GM19193 (cell line): ENCODE data around the gene PLCE1.

Experiments used
- POLR2A ChIP-seq: IDR thresholded peaks from 4 replicates; pipeline ENCODE4 v1.6.1; 2011; ENCODE audit not compliant: insufficient read depth, insufficient read length; ENCODE audit errors: extremely low read depth

Gene PLCE1

DNA sequence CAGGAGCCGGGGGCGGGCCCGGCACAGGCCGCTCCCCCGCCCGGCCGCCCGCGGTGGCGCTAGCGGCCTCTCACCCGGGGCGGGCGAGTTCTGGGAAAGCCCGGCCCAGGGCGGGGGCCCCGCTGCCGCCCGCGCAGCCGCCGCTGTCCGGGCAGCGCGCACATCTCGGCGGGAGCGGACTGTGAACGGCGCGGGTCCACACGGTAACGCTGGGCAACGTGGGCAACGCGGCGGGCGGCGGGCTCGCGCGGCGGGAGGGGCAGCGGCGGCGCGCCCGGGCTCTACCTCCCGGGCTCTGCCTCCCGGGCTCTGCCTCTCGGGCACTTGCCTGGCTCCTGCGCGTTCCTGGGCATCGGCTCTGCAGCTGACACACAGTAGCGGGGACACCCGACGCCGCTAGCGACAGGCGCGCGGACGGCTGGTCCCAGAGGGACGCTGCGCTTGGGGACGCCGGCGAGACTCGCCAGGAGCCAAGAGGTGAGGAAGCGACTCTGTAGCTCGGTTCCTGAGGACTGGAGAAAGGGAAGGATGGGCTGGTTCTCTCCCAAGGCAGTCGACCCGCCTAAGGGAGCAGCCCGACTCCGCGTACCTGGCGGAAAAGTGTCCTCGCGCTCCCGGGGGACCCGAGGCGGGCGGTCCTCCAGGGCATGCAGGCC, at the start of gene PLCE1:
Gene PLCE1 (plus strand): TSS at position 150 of the 656 bp plus-strand sequence. CDS start 37,116 bp downstream, outside the sequence.
- TF ChIP-seq POLR2A: no peak

- TF ChIP-seq POLR2A: no peak
These were observed 47.9 kb upstream of the PLCE1 start for GRCh38 chr10:93945819-93946218.

- TF ChIP-seq POLR2A: no peak
These were observed 46.7 kb upstream of the PLCE1 start for GRCh38 chr10:93947055-93947454.

- no peak for TF ChIP-seq POLR2A
These were observed 46.2 kb upstream of the PLCE1 start for GRCh38 chr10:93947524-93947923.

DNA sequence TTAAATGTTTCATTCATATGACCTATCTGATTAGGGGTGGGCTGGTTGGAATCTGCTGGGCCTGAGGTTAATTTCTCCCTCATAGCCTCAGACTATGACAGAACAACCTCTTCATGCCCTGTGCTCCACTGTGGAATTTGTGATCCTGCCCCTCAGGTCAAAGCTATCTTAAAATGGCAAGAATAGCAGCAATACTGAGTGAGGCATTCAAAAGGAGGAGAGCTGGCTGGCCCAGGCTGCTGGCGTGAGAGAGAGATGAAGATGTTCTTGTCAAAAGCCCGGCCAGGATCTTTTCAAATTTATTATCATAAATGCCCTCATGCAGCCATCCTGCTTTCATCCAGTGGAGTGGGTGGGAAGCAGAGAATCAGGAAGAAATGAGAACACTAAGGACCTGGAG, 41.8 kb upstream of the PLCE1 start:
- no peak for TF ChIP-seq POLR2A

GRCh38 chr10:93954299-93954698, 39.4 kb upstream of the PLCE1 start:
- no peak for TF ChIP-seq POLR2A

DNA sequence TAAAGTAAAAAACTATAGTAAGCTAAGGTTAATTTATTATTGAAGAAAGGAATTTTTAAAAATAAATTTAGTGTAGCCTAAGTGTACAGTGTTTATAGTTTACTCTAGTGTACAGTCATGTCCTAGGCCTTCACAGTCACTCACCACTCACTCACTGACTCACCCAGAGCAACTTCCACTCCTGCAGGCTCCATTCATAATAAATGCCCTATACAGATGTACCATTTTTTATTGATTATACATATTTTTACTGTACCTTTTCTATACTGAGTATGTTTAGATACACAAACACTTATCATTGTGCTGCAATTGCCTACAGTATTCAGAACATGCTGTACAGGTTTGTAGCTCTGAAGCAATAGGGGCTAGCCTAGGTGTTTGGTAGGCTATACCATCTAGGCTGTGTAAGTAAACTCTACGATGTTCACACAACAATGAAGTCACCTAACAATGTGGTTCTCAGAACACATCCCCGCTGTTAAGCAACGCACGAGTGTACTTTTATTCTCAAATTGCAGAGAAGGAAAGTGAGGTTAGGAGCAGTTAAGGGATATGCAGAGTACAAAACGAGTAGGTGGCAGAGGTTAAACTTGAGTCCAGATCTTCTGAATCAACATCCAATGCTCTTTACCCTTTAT, 38.9 kb upstream of the PLCE1 start:
- TF ChIP-seq POLR2A: no peak

DNA sequence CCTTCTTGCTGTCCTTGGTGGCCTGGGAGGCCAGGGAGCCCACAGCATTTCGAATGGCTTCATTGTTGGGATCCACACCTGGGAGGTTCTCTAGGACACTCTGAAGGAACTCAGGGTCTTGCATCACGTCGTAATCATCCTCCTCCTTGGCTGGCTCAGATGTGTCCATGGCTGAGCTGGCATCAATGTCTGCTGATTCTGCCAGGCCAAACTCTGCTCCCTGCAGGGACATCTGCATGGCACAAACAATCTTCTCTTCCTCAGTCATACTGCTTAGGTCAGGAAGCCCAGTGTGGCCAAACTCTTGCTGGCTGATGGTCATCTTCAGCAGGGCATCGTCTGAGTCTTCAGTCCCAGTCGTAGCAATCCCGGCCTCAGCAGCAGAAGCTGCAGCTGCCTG, 34.9 kb upstream of the PLCE1 start:
- TF ChIP-seq POLR2A: no peak

- TF ChIP-seq POLR2A: no peak
These were observed 30.8 kb upstream of the PLCE1 start for GRCh38 chr10:93962973-93963372.

DNA sequence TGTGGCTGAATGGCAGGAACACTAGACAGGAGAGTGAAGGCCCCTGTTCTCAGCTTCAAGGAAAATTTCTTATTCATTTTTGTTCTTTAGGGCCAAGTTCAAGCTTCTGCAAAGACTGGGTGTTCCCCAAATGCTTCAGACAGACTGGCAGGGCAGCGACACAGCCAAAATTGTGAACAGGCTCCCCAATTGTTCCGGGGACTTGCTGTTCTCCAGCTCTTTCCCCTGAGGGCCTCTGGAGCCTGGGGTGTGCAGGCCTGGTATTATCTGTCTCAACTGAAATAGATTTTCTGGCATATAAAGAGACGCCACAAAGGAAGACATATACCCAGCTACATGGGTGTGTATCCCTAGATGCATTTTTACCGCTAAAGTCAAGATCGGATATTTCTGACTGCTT, 30.3 kb upstream of the PLCE1 start:
- no peak for TF ChIP-seq POLR2A

- no peak for TF ChIP-seq POLR2A
These were observed 27.8 kb upstream of the PLCE1 start for GRCh38 chr10:93965911-93966310.

GRCh38 chr10:93967756-93968155, 26.0 kb upstream of the PLCE1 start:
- no peak for TF ChIP-seq POLR2A

DNA sequence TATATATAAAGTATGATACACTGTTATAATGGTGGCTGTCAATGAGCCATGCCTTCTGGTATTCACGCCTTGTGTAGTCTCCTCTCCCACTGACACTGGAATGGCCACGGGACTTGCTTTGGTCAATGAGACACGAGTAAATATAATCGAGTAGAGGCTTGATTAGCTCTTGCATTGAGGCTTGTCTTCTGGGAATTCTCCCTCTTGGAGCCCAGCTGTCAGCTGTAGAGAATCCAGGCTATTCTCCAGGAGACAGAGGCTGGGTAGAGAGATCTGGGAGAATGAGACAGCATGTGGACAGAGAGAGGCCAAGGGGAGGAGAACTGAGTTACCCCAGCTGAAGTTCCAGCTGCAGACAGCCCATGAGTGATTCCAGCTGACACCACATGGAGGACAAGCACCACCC, 25.2 kb upstream of the PLCE1 start:
- no peak for TF ChIP-seq POLR2A

DNA sequence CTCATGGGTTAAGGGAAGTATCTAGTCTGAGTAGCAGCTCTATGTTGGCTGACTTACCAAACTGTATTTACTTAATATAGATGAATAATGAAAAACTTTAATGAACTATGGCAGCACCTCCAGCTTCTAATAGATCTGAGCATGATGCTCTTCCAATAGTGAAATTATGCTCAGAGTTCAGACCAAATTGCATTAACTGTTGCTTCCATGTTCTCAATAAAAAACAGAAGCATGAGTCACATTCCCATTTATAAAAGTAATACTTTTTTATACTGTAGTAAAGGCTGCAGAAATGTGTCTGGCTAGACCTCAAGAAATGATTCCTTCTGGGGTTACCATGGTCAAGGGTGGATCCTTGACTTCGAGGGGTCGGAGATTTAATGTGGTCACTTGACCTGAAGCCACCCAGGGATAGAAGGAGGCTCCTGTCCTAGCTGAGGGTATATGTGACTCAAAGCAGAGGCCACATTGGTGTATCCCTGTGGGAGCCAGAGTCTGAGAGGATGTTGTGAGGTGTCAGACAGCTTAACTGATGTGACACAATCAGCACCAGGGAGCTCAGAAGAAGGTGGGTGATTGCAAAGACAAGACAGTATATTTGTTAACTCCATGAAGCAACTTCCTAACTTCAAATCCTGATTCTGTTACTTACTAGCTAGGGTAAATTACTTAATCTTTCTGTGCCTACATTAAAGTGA, 19.8 kb upstream of the PLCE1 start:
- no peak for TF ChIP-seq POLR2A

- TF ChIP-seq POLR2A: no peak
These were observed 16.3 kb upstream of the PLCE1 start for GRCh38 chr10:93977442-93977841.

DNA sequence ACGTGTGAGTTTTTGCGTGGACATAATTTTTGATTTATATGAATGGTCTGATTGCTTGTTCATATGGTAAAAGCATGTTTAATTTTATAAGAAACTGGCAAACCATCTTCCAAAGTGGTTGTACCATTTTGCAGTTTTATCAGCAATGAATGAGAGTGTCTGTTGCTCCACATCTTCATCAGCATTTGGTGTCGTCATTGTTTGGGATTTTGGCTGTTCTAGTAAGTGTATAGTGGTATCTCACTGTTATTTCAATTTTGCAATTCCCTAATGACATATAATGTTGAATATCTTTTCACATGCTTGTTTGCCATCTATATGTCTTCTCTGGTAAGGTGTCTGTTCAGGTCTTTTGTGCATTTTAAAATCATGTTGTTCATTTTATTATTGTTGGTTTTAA, 13.2 kb upstream of the PLCE1 start:
- TF ChIP-seq POLR2A: no peak
